Activated B cell treated with CpG ODN at 0.5 μM for 24 hours (primary cell): ENCODE data around the gene COPZ1. TPM values are rescaled to one million over a fixed set of nuclear protein-coding genes. Genes with fewer than 3 reads are reported as not detected.

Experiments
- ATAC-seq: fragments of 200-7000 bp; cut with Tn5 transposase; one replicate; pipeline ENCODE4 v1.10.0; 2021; ENCODE audit warnings: low read depth, mild to moderate bottlenecking, moderate library complexity
- CTCF ChIA-PET: fragments of 350-600 bp; sonication (Branson Sonifier 250); formaldehyde crosslinking; loops from one replicate; lab custom pipeline; 2021; ENCODE audit warnings: antibody characterized with exemption; lab: Charles Lee
- POLR2A ChIA-PET: fragments of 350-600 bp; sonication (Branson Sonifier 250); formaldehyde crosslinking; loops from one replicate; lab custom pipeline; 2021; ENCODE audit warnings: antibody characterized with exemption; lab: Charles Lee
- DNase-seq: peaks from one replicate; pipeline ENCODE4 v3.0.0; 2022
- H3K27ac Mint-ChIP-seq: one replicate; pipeline ENCODE4 v1.8.0; 2020; ENCODE audit warnings: mixed read lengths
- H3K27me3 Mint-ChIP-seq: one replicate; pipeline ENCODE4 v1.8.0; 2021; ENCODE audit warnings: mixed read lengths
- H3K36me3 Mint-ChIP-seq: one replicate; pipeline ENCODE4 v1.8.0; 2021; ENCODE audit warnings: low read depth, mixed read lengths
- H3K4me1 Mint-ChIP-seq: one replicate; pipeline ENCODE4 v1.8.0; 2021; ENCODE audit warnings: mixed read lengths
- H3K4me3 Mint-ChIP-seq: one replicate; pipeline ENCODE4 v1.8.0; 2020; ENCODE audit warnings: mild to moderate bottlenecking, mixed read lengths
- H3K9me3 Mint-ChIP-seq: one replicate; pipeline ENCODE4 v1.8.0; 2020; ENCODE audit warnings: mixed read lengths
- intact Hi-C: fragments of 100-400 bp; cut with micrococcal nuclease; formaldehyde crosslinking; loops from one replicate; pipeline ENCODE4 v1.15.1; 2024
- total RNA-seq: library from RNA; stranded (reverse); gene quantifications from 2 replicates; pipeline ENCODE4 v1.2.3, GENCODE V29; 2022
- TF ChIP-seq, protein P1 (sequence below): fragments of 200-600 bp; IDR thresholded peaks from one replicate; pipeline ENCODE4 v1.8.0; 2022; ENCODE audit warnings: antibody characterized with exemption, mild to moderate bottlenecking

Gene COPZ1
- total RNA-seq, 1 donor from 2014 or later, result 120 TPM

DNA sequence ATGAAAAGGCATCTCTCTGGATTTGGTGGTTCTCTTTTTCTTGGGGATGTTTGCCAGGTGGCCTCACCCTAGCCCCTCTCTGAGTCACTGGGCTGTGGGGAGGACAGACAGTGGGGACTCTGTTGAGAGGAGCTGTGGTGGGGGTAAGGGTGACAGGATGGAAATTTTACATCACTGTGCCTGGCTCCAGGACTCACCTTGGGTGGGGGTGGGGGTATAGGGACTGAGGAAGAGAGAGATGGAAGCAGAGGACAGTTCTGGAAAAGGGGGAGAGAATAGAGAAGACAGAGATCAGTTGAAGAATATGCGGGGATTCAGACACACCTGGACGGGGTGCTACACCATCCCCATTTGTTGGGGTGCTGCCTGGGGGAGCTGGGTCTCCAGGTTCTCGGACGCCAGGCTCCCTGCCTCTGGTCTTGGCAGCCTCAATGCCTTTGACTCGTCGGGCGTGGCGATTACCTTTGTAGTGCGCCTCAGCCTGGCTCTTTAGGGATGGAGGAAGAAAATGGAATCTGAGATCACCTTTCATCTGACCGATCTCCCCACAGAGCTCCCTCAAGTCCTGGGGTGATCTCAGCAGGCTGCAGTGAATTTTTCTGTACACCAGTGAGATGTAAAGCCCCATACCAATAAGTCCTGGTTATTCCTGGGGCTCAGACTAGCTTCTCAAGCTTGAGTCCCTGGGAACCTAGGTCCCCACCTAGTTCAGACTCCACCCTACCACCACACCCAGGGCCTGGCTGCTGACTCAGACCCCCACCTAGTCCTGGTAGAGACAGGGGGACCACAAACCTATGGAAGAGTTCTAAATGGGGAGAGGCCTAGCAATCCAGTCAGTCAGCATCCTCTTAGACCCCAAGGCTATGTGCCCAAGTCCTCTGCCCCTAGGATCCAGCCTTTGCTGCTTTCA, 49.0 kb downstream of the COPZ1 start:
- intact Hi-C loops, result no loop called here
- peaks cover 11% of the 10 kb centered on the region for H3K4me1 Mint-ChIP-seq
- ATAC-seq (no peak), DNase-seq (no peak)
- H3K36me3 Mint-ChIP-seq, result peaks cover 13% of the 10 kb centered on the region
- CTCF ChIA-PET, result interaction anchor here (0.6 kb wide), 1 partner anchor 22 kb away, joined by 3 read pairs; no protein-coding TSS in a partner anchor
- TF ChIP-seq, protein P1, sequence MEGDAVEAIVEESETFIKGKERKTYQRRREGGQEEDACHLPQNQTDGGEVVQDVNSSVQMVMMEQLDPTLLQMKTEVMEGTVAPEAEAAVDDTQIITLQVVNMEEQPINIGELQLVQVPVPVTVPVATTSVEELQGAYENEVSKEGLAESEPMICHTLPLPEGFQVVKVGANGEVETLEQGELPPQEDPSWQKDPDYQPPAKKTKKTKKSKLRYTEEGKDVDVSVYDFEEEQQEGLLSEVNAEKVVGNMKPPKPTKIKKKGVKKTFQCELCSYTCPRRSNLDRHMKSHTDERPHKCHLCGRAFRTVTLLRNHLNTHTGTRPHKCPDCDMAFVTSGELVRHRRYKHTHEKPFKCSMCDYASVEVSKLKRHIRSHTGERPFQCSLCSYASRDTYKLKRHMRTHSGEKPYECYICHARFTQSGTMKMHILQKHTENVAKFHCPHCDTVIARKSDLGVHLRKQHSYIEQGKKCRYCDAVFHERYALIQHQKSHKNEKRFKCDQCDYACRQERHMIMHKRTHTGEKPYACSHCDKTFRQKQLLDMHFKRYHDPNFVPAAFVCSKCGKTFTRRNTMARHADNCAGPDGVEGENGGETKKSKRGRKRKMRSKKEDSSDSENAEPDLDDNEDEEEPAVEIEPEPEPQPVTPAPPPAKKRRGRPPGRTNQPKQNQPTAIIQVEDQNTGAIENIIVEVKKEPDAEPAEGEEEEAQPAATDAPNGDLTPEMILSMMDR, result no peak
- H3K4me3 Mint-ChIP-seq, result no peak overlapping the region
- no peaks in the 10 kb centered on the region for H3K27me3 Mint-ChIP-seq
- H3K27ac Mint-ChIP-seq, result no peak overlapping the region
- H3K9me3 Mint-ChIP-seq, result no peaks in the 10 kb centered on the region
- POLR2A ChIA-PET, result interaction anchor here (0.6 kb wide), 1 partner anchor 52 kb away, joined by 3 read pairs; no protein-coding TSS in a partner anchor

DNA sequence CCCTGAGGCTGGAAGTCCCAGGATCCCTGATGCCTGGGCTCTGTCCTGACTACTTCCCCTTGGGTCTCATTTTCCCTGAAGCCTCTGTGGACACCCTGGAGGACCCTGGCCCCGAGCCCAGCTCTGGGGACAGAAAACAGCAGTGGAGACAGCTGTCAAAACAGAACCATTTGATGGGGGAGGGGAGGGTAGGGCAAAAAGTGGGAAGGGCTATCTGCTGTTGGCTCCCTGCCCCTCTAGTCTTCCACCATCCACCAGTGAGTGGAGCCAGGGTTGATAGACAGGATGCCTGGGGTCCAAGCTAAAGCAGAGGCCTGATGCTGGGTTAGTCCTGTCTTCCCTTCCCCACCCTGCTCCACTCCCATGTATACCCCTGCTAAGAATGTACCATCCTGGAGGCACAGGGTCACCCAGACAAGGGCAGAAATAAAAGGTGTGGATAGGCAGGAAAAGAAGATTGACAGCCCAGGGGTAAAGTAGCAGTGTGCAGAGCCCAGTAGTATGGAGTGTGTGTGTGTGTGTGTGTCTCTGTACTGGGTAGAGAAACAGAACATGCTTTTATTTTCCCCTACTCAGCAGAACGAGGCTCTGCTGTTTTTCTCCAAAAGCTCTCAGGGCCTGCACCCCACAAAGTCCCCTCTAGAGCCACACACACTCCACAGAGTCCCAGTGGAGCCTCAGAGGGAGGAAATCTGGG, 49.8 kb downstream of the COPZ1 start:
- no peaks in the 10 kb centered on the region for H3K27me3 Mint-ChIP-seq
- CTCF ChIA-PET, result interaction anchor here (0.6 kb wide), 1 partner anchor 21 kb away, joined by 3 read pairs; no protein-coding TSS in a partner anchor
- H3K36me3 Mint-ChIP-seq, result peaks cover 13% of the 10 kb centered on the region
- H3K9me3 Mint-ChIP-seq, result no peaks in the 10 kb centered on the region
- peaks cover 11% of the 10 kb centered on the region for H3K4me1 Mint-ChIP-seq
- no peak overlapping the region for H3K4me3 Mint-ChIP-seq
- TF ChIP-seq, protein P1, result no peak
- no peak overlapping the region for H3K27ac Mint-ChIP-seq
- intact Hi-C loops, result no loop called here
- DNase-seq (no peak), ATAC-seq (no peak)
- POLR2A ChIA-PET, result interaction anchor here (0.6 kb wide), 1 partner anchor 53 kb away, joined by 3 read pairs; no protein-coding TSS in a partner anchor

GRCh38 chr12:54375259-54375579, 50.3 kb downstream of the COPZ1 start:
- no peak overlapping the region for H3K27ac Mint-ChIP-seq
- intact Hi-C loops, result no loop called here

GRCh38 chr12:54376596-54376995, 51.7 kb downstream of the COPZ1 start:
- H3K36me3 Mint-ChIP-seq, result peaks cover 8% of the 10 kb centered on the region
- no peaks in the 10 kb centered on the region for H3K27me3 Mint-ChIP-seq
- no peak overlapping the region for H3K4me3 Mint-ChIP-seq
- H3K4me1 Mint-ChIP-seq, result peaks cover 19% of the 10 kb centered on the region
- intact Hi-C loops, result no loop called here
- ChIA-PET POLR2A (interaction anchor here (0.6 kb wide), 1 partner anchor 127 kb away, joined by 3 read pairs; no protein-coding TSS in a partner anchor), CTCF (no interaction called here)
- H3K9me3 Mint-ChIP-seq, result no peaks in the 10 kb centered on the region
- ATAC-seq (no peak), DNase-seq (no peak)
- TF ChIP-seq, protein P1, result no peak
- H3K27ac Mint-ChIP-seq, result no peak overlapping the region

More at GRCh38 chr12:54375259-54375579, 50.3 kb downstream of the COPZ1 start:
- no peaks in the 10 kb centered on the region for H3K27me3 Mint-ChIP-seq
- peaks cover 13% of the 10 kb centered on the region for H3K36me3 Mint-ChIP-seq
- ATAC-seq, result no peak
- ChIA-PET POLR2A (no interaction called here), CTCF (no interaction called here)
- H3K9me3 Mint-ChIP-seq, result no peaks in the 10 kb centered on the region
- peaks cover 14% of the 10 kb centered on the region for H3K4me1 Mint-ChIP-seq
- TF ChIP-seq, protein P1, result no peak
- H3K4me3 Mint-ChIP-seq, result no peak overlapping the region
- no peak for DNase-seq

DNA sequence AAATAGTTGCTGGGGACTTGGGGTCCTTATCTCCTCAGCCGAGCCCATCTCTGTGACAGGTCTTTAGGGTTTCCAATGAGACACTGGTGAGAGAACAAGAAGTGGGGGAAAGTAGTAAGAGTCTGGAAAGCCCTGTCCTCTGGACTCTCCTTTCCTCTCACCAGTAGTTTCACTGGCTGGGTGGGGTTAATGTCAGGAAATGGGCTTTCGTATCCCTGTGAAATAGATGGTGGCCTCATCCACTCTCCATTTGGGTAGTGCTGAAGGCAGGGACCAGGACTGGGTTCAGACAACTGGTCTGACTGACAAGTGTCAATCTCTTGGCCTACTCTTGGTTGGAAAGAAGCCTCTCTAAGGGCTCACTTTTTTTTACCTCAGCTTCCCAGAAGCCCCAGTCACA, 52.1 kb downstream of the COPZ1 start:
- Mint-ChIP-seq H3K27ac (no peak overlapping the region), H3K4me1 (peaks cover 21% of the 10 kb centered on the region), H3K4me3 (no peak overlapping the region), H3K9me3 (no peaks in the 10 kb centered on the region), H3K36me3 (peaks cover 6% of the 10 kb centered on the region), H3K27me3 (no peaks in the 10 kb centered on the region)
- ChIA-PET POLR2A (interaction anchor here (0.6 kb wide), 1 partner anchor 127 kb away, joined by 3 read pairs; no protein-coding TSS in a partner anchor), CTCF (no interaction called here)
- TF ChIP-seq, protein P1, result no peak
- ATAC-seq (no peak), DNase-seq (no peak)
- intact Hi-C loops, result no loop called here
